B cell (primary cell): ENCODE data around the gene GAB3. TPM values are rescaled to one million over a fixed set of nuclear protein-coding genes. Genes with fewer than 3 reads are reported as not detected.

ENCODE experiments used
- polyA plus RNA-seq: library from polyadenylated mRNA; depleted of rRNA; stranded (reverse); fragments of >200 nt; gene quantifications from 2 replicates; pipeline ENCODE4 v1.2.3, GENCODE V29; 2012
- small RNA-seq: library from RNA; depleted of rRNA; stranded (forward); fragments of <200 nt; gene quantifications from one replicate; pipeline ENCODE3, GENCODE V24; 2012; ENCODE audit warnings: low replicate concordance, low read depth; ENCODE audit not compliant: insufficient read length
- total RNA-seq, 2 donors: library from RNA; stranded (reverse); fragments of 120-200 nt in 1 of 2; gene quantifications; 1 replicate in 1 of 2; 2 replicates in 1 of 2; pipeline versions ENCODE4 v1.2.3 to v1.2.4, GENCODE V29; 2013 to 2022

GAB3 gene
- total and polyA plus RNA-seq, 2 donors (not counting 1 experiment from before 2014, with no cell fraction given) = 13.2 to 16.5 TPM

Small RNAs within 50 kb of the gene (small RNA-seq; reads per million reads assigned to genes)
- not detected for gene SNORA36A

Other genes with a start within 250 kb of the GAB3 start
- gene FAM3A, start 234.8 kb downstream of the GAB3 start, total RNA-seq = 39.6 and 43.3 TPM in 2 replicates
- gene FAM3A, start 234.8 kb downstream of the GAB3 start, polyA plus RNA-seq = 59.4 and 61.1 TPM in 2 replicates
- 57.2 and 61.2 TPM in 2 replicates for gene G6PD, start 204.2 kb downstream of the GAB3 start, total RNA-seq
- 64.4 and 66.0 TPM in 2 replicates for gene G6PD, start 204.2 kb downstream of the GAB3 start, polyA plus RNA-seq
- 65.1 and 72.0 TPM in 2 replicates for gene IKBKG, start 203.5 kb downstream of the GAB3 start, total RNA-seq
- gene IKBKG, start 203.5 kb downstream of the GAB3 start, polyA plus RNA-seq = 43.9 and 46.7 TPM in 2 replicates
- not detected in 2 replicates for gene CTAG1A, start 165.9 kb downstream of the GAB3 start, total RNA-seq
- gene CTAG1A, start 165.9 kb downstream of the GAB3 start, polyA plus RNA-seq = not detected in 2 replicates
- gene CTAG1B, start 131.8 kb downstream of the GAB3 start, total RNA-seq = not detected in 2 replicates
- gene CTAG1B, start 131.8 kb downstream of the GAB3 start, polyA plus RNA-seq = 0.09 TPM in 1 of 2 replicates, not detected in the other
- gene CTAG2, start 97.5 kb downstream of the GAB3 start, total RNA-seq = not detected in 2 replicates
- not detected in 2 replicates for gene CTAG2, start 97.5 kb downstream of the GAB3 start, polyA plus RNA-seq
- gene DKC1, start 11.8 kb upstream of the GAB3 start, total RNA-seq = 73.5 and 84.2 TPM in 2 replicates
- gene DKC1, start 11.8 kb upstream of the GAB3 start, polyA plus RNA-seq = 18.8 and 42.7 TPM in 2 replicates
- gene MPP1, start 54.4 kb upstream of the GAB3 start, total RNA-seq = 7.2 and 7.7 TPM in 2 replicates
- gene MPP1, start 54.4 kb upstream of the GAB3 start, polyA plus RNA-seq = 5.0 and 7.4 TPM in 2 replicates
- not detected in 2 replicates for gene SMIM9, start 83.6 kb upstream of the GAB3 start, total RNA-seq
- not detected in 2 replicates for gene SMIM9, start 83.6 kb upstream of the GAB3 start, polyA plus RNA-seq
- gene F8A1, start 135.3 kb upstream of the GAB3 start, total RNA-seq = 35.8 and 39.1 TPM in 2 replicates
- gene F8A1, start 135.3 kb upstream of the GAB3 start, polyA plus RNA-seq = 2.4 and 8.6 TPM in 2 replicates